PC-9 (cell line): ENCODE data around the gene CALB2. TPM values are rescaled to one million over a fixed set of nuclear protein-coding genes. Genes with fewer than 3 reads are reported as not detected.
A peak's percentile ranks its signal among the peaks of the same experiment; 100 is the strongest.

ENCODE experiments used
- BruUV-seq: library from RNA; stranded (reverse); fragments of 400-500 nt; replicated peaks from 2 replicates; lab custom pipeline; 2021; lab: Mats Ljungman, UMichigan
- CTCF ChIA-PET: fragments of 300-600 bp; sonication (Branson Sonifier 250); formaldehyde crosslinking; loops from one replicate; lab custom pipeline; 2022; ENCODE audit warnings: antibody characterized with exemption; lab: Charles Lee
- POLR2A ChIA-PET: fragments of 300-600 bp; sonication (Branson Sonifier 250); formaldehyde crosslinking; loops from one replicate; lab custom pipeline; 2022; ENCODE audit warnings: antibody characterized with exemption; ENCODE audit not compliant: unreplicated experiment; lab: Charles Lee
- DNase-seq, 2 experiments: peaks; one replicate each; pipeline versions ENCODE4 v3.0.0 to v3.0.0-alpha.2; 2015 to 2022; ENCODE audit warnings: mixed read lengths in 1 of 2
- H2AFZ ChIP-seq: fragments of 200-600 bp; sonication (generic); 2 replicates; pipeline ENCODE4 v1.8.1; 2017; ENCODE audit warnings: antibody characterized with exemption
- H3F3A ChIP-seq: fragments of 200-600 bp; sonication (generic); 2 replicates; pipeline ENCODE4 v1.8.1; 2017; ENCODE audit warnings: antibody characterized with exemption, mild to moderate bottlenecking, low read depth; ENCODE audit not compliant: insufficient read depth
- H3K27ac ChIP-seq: fragments of 200-600 bp; sonication (generic); 2 replicates; pipeline ENCODE4 v1.6.1; 2016; ENCODE audit warnings: mixed run types
- H3K27me3 ChIP-seq: fragments of 200-600 bp; sonication (generic); 2 replicates; pipeline ENCODE4 v1.6.1; 2016; ENCODE audit warnings: low read depth, mixed run types; ENCODE audit not compliant: insufficient read depth
- H3K36me3 ChIP-seq: fragments of 200-600 bp; sonication (generic); 2 replicates; pipeline ENCODE4 v1.6.1; 2016; ENCODE audit warnings: low read depth, mixed run types
- H3K4me1 ChIP-seq: fragments of 200-600 bp; sonication (generic); replicated peaks from 2 replicates; pipeline ENCODE4 v1.6.1; 2016; ENCODE audit warnings: mixed run types; ENCODE audit not compliant: insufficient read depth
- H3K4me2 ChIP-seq: fragments of 200-600 bp; sonication (generic); 2 replicates; pipeline ENCODE4 v1.6.1; 2017; ENCODE audit warnings: mixed run types
- H3K4me3 ChIP-seq: fragments of 200-600 bp; sonication (generic); 2 replicates; pipeline ENCODE4 v1.6.1; 2016; ENCODE audit warnings: mixed run types
- H3K79me2 ChIP-seq: fragments of 200-600 bp; sonication (generic); 2 replicates; pipeline ENCODE4 v1.6.1; 2017; ENCODE audit warnings: low read depth, mixed run types
- H3K9me2 ChIP-seq: fragments of 200-600 bp; sonication (generic); 2 replicates; pipeline ENCODE4 v1.8.1; 2017; ENCODE audit warnings: mild to moderate bottlenecking; ENCODE audit not compliant: insufficient read depth
- H3K9me3 ChIP-seq: fragments of 200-600 bp; sonication (generic); 2 replicates; pipeline ENCODE4 v1.8.1; 2016; ENCODE audit warnings: low read depth; ENCODE audit not compliant: insufficient read depth
- H4K20me1 ChIP-seq: fragments of 200-600 bp; sonication (generic); 2 replicates; pipeline ENCODE4 v1.8.1; 2017; ENCODE audit not compliant: insufficient read depth
- CTCF ChIP-seq: fragments of 200-600 bp; sonication (generic); conservative IDR thresholded peaks from 2 replicates; pipeline ENCODE4 v1.6.1; 2017; ENCODE audit warnings: mixed run types, antibody characterized with exemption, mild to moderate bottlenecking, moderate library complexity
- EZH2 ChIP-seq: fragments of 200-600 bp; sonication (generic); IDR thresholded peaks from 2 replicates; pipeline ENCODE4 v1.8.0; 2017; ENCODE audit warnings: antibody characterized with exemption, low read depth
- intact Hi-C: fragments of 100-400 bp; cut with micrococcal nuclease; formaldehyde crosslinking; loops from one replicate; pipeline ENCODE4 v1.10.0; 2022; ENCODE audit not compliant: unreplicated experiment
- total RNA-seq: library from RNA; stranded (reverse); gene quantifications from 2 replicates; pipeline ENCODE4 v1.2.3, GENCODE V29; 2021

The CALB2 gene
- total RNA-seq, 1 experiment from 2014 or later = 135 TPM

DNA sequence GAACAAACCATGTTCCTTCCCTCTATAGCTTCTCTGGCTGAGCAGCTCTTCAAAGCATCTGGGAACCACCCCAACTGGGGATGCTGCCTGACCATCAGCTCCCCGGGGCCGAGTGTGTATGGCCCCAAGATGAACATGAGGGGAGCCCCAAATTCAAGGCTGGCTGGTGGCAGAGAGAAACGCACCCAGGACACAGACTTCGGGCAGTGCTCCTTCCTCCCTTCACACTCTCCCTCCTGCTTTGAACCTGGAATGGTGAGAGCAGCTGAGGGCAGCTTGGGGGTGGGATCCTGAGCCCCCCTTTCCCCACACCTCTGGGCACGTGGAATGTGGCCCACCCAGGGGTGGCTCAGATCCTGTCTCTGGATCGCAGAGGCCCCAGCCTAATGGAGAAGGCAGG lies 66.1 kb downstream of the CALB2 start:
- Histone ChIP-seq H3K36me3 (no peaks in the 10 kb centered on the region), H2AFZ (no peak overlapping the region), H4K20me1 (no peaks in the 10 kb centered on the region), H3K4me2 (no peak overlapping the region), H3F3A (no peaks in the 10 kb centered on the region; the same call in 1 of the 2 replicates), H3K4me3 (no peak overlapping the region), H3K9me3 (0 out of 2 replicates have a peak, but pooled peaks cover 4% of the 10 kb centered on the region), H3K27ac (no peak overlapping the region), H3K4me1 (no peaks in the 10 kb centered on the region), H3K27me3 (peaks cover 18% of the 10 kb centered on the region; the same call in 1 of the 2 replicates), H3K79me2 (no peaks in the 10 kb centered on the region), H3K9me2 (no peaks in the 10 kb centered on the region)
- CTCF ChIA-PET = no interaction called here
- POLR2A ChIA-PET = no interaction called here
- no TSS peak for BruUV-seq
- DNase-seq = no peak
- TF ChIP-seq CTCF (no peak), EZH2 (no peak)
- intact Hi-C loops = loop anchor here (5.0 kb wide), 1 partner anchor 837 kb away; no protein-coding TSS in a partner anchor

GRCh38 chr16:71425746-71426068 lies 67.2 kb downstream of the CALB2 start:
- ChIA-PET CTCF (no interaction called here), POLR2A (interaction anchor here (0.6 kb wide), 1 partner anchor 80 kb away, joined by 16 read pairs; no protein-coding TSS in a partner anchor)
- BruUV-seq = no TSS peak
- H3F3A ChIP-seq = no peaks in the 10 kb centered on the region; the same call in 1 of the 2 replicates
- peaks cover 22% of the 10 kb centered on the region for H3K27me3 ChIP-seq
- H3K9me2 ChIP-seq = no peaks in the 10 kb centered on the region
- H3K4me3 ChIP-seq = no peak overlapping the region
- no peak for DNase-seq
- H3K9me3 ChIP-seq = 0 out of 2 replicates have a peak, but pooled peaks cover 4% of the 10 kb centered on the region
- no peaks in the 10 kb centered on the region for H3K36me3 ChIP-seq
- no peaks in the 10 kb centered on the region for H4K20me1 ChIP-seq
- no peaks in the 10 kb centered on the region for H3K4me1 ChIP-seq
- no peak overlapping the region for H2AFZ ChIP-seq
- H3K27ac ChIP-seq = no peak overlapping the region
- no peak overlapping the region for H3K4me2 ChIP-seq
- intact Hi-C loops = no loop called here
- no peaks in the 10 kb centered on the region for H3K79me2 ChIP-seq
- TF ChIP-seq CTCF = no peak
- no peak for TF ChIP-seq EZH2

DNA sequence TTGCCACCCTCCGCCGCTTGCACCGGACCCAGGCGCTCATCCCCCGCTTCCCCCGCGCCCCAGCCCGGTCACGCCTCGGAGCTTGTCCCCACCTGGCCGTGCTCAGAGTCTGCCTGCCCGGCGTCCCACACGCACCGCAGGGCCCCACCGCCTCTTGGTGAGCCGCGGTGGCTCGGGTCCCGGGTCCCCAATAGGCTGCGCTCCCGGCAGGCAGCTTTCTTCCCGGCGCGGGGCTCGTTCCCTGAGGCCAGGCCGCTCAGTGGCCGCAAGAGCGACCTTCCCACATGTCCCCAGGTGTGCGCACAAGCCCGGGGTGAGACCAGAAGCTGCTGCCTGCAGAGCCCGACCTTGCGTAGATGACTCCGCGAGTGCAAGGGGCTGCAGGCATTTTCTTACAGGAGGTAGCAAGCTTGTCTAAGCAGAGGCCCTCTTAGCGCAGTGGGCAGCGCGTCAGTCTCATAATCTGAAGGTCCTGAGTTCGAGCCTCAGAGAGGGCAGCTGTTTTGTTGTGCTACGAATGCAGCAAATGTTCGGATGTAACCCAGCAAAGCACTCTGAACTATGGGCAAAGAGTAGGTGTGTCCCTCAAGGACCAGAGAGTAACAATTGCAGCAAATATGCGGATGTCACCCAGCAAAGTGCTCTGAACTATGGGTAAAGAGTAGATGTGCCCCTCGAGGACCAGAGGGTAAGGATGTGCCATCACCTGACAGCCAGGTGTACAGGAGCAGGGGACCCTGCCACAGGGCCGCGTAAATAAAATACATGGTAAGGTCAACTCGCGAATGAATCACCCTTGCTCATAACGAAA lies 67.8 kb downstream of the CALB2 start:
- Histone ChIP-seq H4K20me1 (no peaks in the 10 kb centered on the region), H3K27me3 (peaks cover 24% of the 10 kb centered on the region), H2AFZ (no peak overlapping the region), H3K4me1 (no peaks in the 10 kb centered on the region), H3K27ac (no peak overlapping the region), H3K36me3 (no peaks in the 10 kb centered on the region), H3K4me2 (peak overlapping the region; percentile 28), H3K9me2 (no peaks in the 10 kb centered on the region), H3F3A (no peaks in the 10 kb centered on the region; the same call in 1 of the 2 replicates), H3K9me3 (0 out of 2 replicates have a peak, but pooled peaks cover 4% of the 10 kb centered on the region), H3K79me2 (no peaks in the 10 kb centered on the region), H3K4me3 (no peak overlapping the region)
- intact Hi-C loops = no loop called here
- DNase-seq = peak; percentile 31 to 76
- ChIA-PET CTCF (no interaction called here), POLR2A (no interaction called here)
- BruUV-seq = TSS peak; percentile 81
- TF ChIP-seq EZH2 (no peak), CTCF (no peak)
